Caco-2 (cell line): ENCODE results near the gene AGPAT2. TPM values are rescaled to one million over a fixed set of nuclear protein-coding genes. Genes with fewer than 3 reads are reported as not detected.

Source experiments
- BruUV-seq: library from RNA; stranded (reverse); fragments of 400-500 nt; replicated peaks from 2 replicates; lab custom pipeline; 2021; lab: Mats Ljungman, UMichigan
- CTCF ChIA-PET: fragments of 300-600 bp; sonication (Branson Sonifier 250); formaldehyde crosslinking; loops from one replicate; lab custom pipeline; 2022; ENCODE audit warnings: antibody characterized with exemption; lab: Charles Lee
- POLR2A ChIA-PET: fragments of 300-600 bp; sonication (Branson Sonifier 250); formaldehyde crosslinking; loops from one replicate; lab custom pipeline; 2022; ENCODE audit warnings: antibody characterized with exemption; lab: Charles Lee
- DNase-seq, 2 experiments: peaks; one replicate each; pipeline versions ENCODE4 v3.0.0 to v3.0.0-alpha.2; 2020 to 2022
- H3K27me3 ChIP-seq: replicated peaks from 2 replicates; pipeline ENCODE4 v1.6.0; 2011; ENCODE audit warnings: low read length; ENCODE audit not compliant: control insufficient read depth, insufficient read depth
- H3K36me3 ChIP-seq: 2 replicates; pipeline ENCODE4 v1.5.1; 2011; ENCODE audit warnings: low read length; ENCODE audit not compliant: control insufficient read depth, insufficient read depth
- H3K4me1 ChIP-seq: fragments of 250-450 bp; sonication (Bioruptor Pico); 2 replicates; pipeline ENCODE4 v1.5.1; 2020; ENCODE audit warnings: mild to moderate bottlenecking
- H3K4me3 ChIP-seq: 2 replicates; pipeline ENCODE4 v1.5.1; 2011; ENCODE audit warnings: low read depth, mild to moderate bottlenecking, control low read depth, low read length
- H3K9me3 ChIP-seq: fragments of 250-450 bp; sonication (Bioruptor Pico); 2 replicates; pipeline ENCODE4 v1.5.1; 2020; ENCODE audit warnings: mild to moderate bottlenecking, moderate library complexity
- H3K27ac Mint-ChIP-seq: one replicate; pipeline ENCODE4 v1.8.0; 2022; ENCODE audit warnings: mixed read lengths; ENCODE audit not compliant: unreplicated experiment
- H3K27me3 Mint-ChIP-seq: one replicate; pipeline ENCODE4 v1.8.0; 2022; ENCODE audit warnings: mixed read lengths; ENCODE audit not compliant: insufficient read depth, unreplicated experiment
- H3K36me3 Mint-ChIP-seq: one replicate; pipeline ENCODE4 v1.8.0; 2022; ENCODE audit warnings: mild to moderate bottlenecking, mixed read lengths; ENCODE audit not compliant: insufficient read depth, unreplicated experiment
- H3K4me1 Mint-ChIP-seq: one replicate; pipeline ENCODE4 v1.8.0; 2022; ENCODE audit warnings: low read depth, mixed read lengths; ENCODE audit not compliant: unreplicated experiment
- H3K4me3 Mint-ChIP-seq: one replicate; pipeline ENCODE4 v1.8.0; 2022; ENCODE audit warnings: mild to moderate bottlenecking, moderate library complexity, mixed read lengths; ENCODE audit not compliant: unreplicated experiment
- H3K9me3 Mint-ChIP-seq: one replicate; pipeline ENCODE4 v1.8.0; 2022; ENCODE audit warnings: mixed read lengths; ENCODE audit not compliant: unreplicated experiment
- CTCF ChIP-seq, 2 experiments: fragments of 200-600 bp in 1 of 2; IDR thresholded peaks; 1 replicate in 1 of 2; 2 replicates in 1 of 2; pipeline versions ENCODE4 v1.5.1 to v1.8.0; 2011 to 2022; ENCODE audit warnings: antibody characterized with exemption in 1 of 2, control low read depth in 1 of 2, inconsistent platforms in 1 of 2, low read depth in 1 of 2, low read length in 1 of 2, mild to moderate bottlenecking in 1 of 2, moderate library complexity in 1 of 2; ENCODE audit not compliant: insufficient read depth in 1 of 2, severe bottlenecking in 1 of 2, unreplicated experiment in 1 of 2
- intact Hi-C: fragments of 100-400 bp; cut with micrococcal nuclease; formaldehyde crosslinking; loops from one replicate; pipeline ENCODE4 v1.10.0; 2022; ENCODE audit not compliant: unreplicated experiment
- total RNA-seq: library from RNA; stranded (reverse); gene quantifications from 2 replicates; pipeline ENCODE4 v1.2.3, GENCODE V29; 2022

AGPAT2 gene
- total RNA-seq, 1 experiment from 2014 or later, result 68.7 TPM

- Histone ChIP-seq H3K36me3 (no peaks in the 10 kb centered on the region), H3K4me3 (no peak overlapping the region), H3K27me3 (no peaks in the 10 kb centered on the region), H3K9me3 (no peaks in the 10 kb centered on the region), H3K4me1 (peaks cover 13% of the 10 kb centered on the region)
- H3K27ac Mint-ChIP-seq, result no peak overlapping the region
- H3K9me3 Mint-ChIP-seq, result no peaks in the 10 kb centered on the region
- no peaks in the 10 kb centered on the region for H3K4me1 Mint-ChIP-seq
- no peak for TF ChIP-seq CTCF (IDR thresholded peaks at IDR 0.05; ENCODE audit: insufficient read depth in 1 of 2, low read depth in 1 of 2, low read length in 1 of 2, severe bottlenecking in 1 of 2, unreplicated experiment in 1 of 2)
- intact Hi-C loops, result loop anchor here (5.0 kb wide), 1 partner anchor 499 kb away; no protein-coding TSS in a partner anchor
- no peak overlapping the region for H3K4me3 Mint-ChIP-seq
- H3K36me3 Mint-ChIP-seq, result peaks cover 5% of the 10 kb centered on the region
- ChIA-PET POLR2A (no interaction called here), CTCF (interaction anchor here (0.6 to 1.1 kb wide), 3 partner anchors 124 to 1440 kb away, joined by 3 to 4 read pairs (median 3); no protein-coding TSS in a partner anchor)
- BruUV-seq, result no TSS peak
- DNase-seq, result no peak
- no peaks in the 10 kb centered on the region for H3K27me3 Mint-ChIP-seq
Measured at GRCh38 chr9:136643596-136644342, 43.5 kb downstream of the AGPAT2 start.

GRCh38 chr9:136642439-136642921 is 44.8 kb downstream of the AGPAT2 start:
- CTCF ChIA-PET, result no interaction called here
- no peak overlapping the region for H3K4me3 ChIP-seq

More at GRCh38 chr9:136642439-136642921, 44.8 kb downstream of the AGPAT2 start:
- Mint-ChIP-seq H3K9me3 (no peaks in the 10 kb centered on the region), H3K27me3 (no peaks in the 10 kb centered on the region), H3K4me3 (no peak overlapping the region), H3K4me1 (no peaks in the 10 kb centered on the region), H3K36me3 (peaks cover 5% of the 10 kb centered on the region), H3K27ac (no peak overlapping the region)
- DNase-seq, result no peak
- no TSS peak for BruUV-seq
- intact Hi-C loops, result loop anchor here (5.0 kb wide), 1 partner anchor 500 kb away; no protein-coding TSS in a partner anchor
- H3K4me1 ChIP-seq, result peaks cover 13% of the 10 kb centered on the region
- H3K36me3 ChIP-seq, result no peaks in the 10 kb centered on the region
- POLR2A ChIA-PET, result interaction anchor here (0.6 kb wide), 1 partner anchor 56 kb away, joined by 5 read pairs; no protein-coding TSS in a partner anchor
- no peaks in the 10 kb centered on the region for H3K9me3 ChIP-seq
- no peaks in the 10 kb centered on the region for H3K27me3 ChIP-seq
- no peak for TF ChIP-seq CTCF (IDR thresholded peaks at IDR 0.05; ENCODE audit: insufficient read depth in 1 of 2, low read depth in 1 of 2, low read length in 1 of 2, severe bottlenecking in 1 of 2, unreplicated experiment in 1 of 2)
